GM21447 (cell line): ENCODE results near the gene LCAT.
"Not testable (repeated sequence)": the region's sequence is repeated elsewhere in the genome, so short reads cannot be mapped to it uniquely, and the experiment has no call there.

Experiments
- ATAC-seq: cut with Tn5 transposase; IDR thresholded peaks from one replicate; pipeline ENCODE4 v1.9.1; 2021; ENCODE audit not compliant: unreplicated experiment

The LCAT gene

GRCh38 chr16:67950335-67950843, 6.5 kb upstream of the LCAT start:
- no peak for ATAC-seq

- no peak for ATAC-seq
Observed at GRCh38 chr16:67949645-67950044, 5.7 kb upstream of the LCAT start.

GRCh38 chr16:67948015-67948414, 4.1 kb upstream of the LCAT start:
- ATAC-seq, result no peak

- ATAC-seq, result no peak
Observed at GRCh38 chr16:67946966-67947558, 3.1 kb upstream of the LCAT start.

- ATAC-seq, result no peak
Observed at GRCh38 chr16:67946128-67946569, 2.2 kb upstream of the LCAT start.

GRCh38 chr16:67945392-67945933, 1.5 kb upstream of the LCAT start:
- no peak for ATAC-seq

GRCh38 chr16:67944690-67945391, 921 bp upstream of the LCAT start:
- no peak for ATAC-seq

GRCh38 chr16:67943256-67943618, 683 bp downstream of the LCAT start:
- no peak for ATAC-seq

GRCh38 chr16:67942510-67943255, 1.2 kb downstream of the LCAT start:
- ATAC-seq, result no peak

- no peak for ATAC-seq
Observed at GRCh38 chr16:67942200-67942509, 1.8 kb downstream of the LCAT start.

GRCh38 chr16:67941469-67942199, 2.3 kb downstream of the LCAT start:
- no peak for ATAC-seq

- ATAC-seq, result no peak
Observed at GRCh38 chr16:67940446-67941089, 3.4 kb downstream of the LCAT start.

- ATAC-seq, result no peak
Observed at GRCh38 chr16:67939507-67940445, 4.1 kb downstream of the LCAT start.

GRCh38 chr16:67937713-67938112, 6.2 kb downstream of the LCAT start:
- ATAC-seq, result not testable (repeated sequence)

- ATAC-seq, result peak; percentile 66
Observed at GRCh38 chr16:67936880-67937605, 6.9 kb downstream of the LCAT start.

GRCh38 chr16:67936124-67936879, 7.6 kb downstream of the LCAT start, which contains the start of gene PSMB10:
Gene PSMB10 (minus strand): TSS chr16:67936850. CDS start chr16:67936749, 101 bp downstream.
- ATAC-seq, result no peak

GRCh38 chr16:67935402-67936123, 8.4 kb downstream of the LCAT start:
- ATAC-seq, result peak; percentile 84

GRCh38 chr16:67935101-67935401, 8.9 kb downstream of the LCAT start:
- ATAC-seq, result no peak
